ENCODE results near the gene THBS2. TPM values are rescaled to one million over a fixed set of nuclear protein-coding genes. Genes with fewer than 3 reads are reported as not detected.
"Not testable (repeated sequence)": the region's sequence is repeated elsewhere in the genome, so short reads cannot be mapped to it uniquely, and the experiment has no call there.

The THBS2 gene
- polyA plus RNA-seq, 1 donor = 10.7 TPM

GRCh38 chr6:169263836-169264608, 10.4 kb upstream of the THBS2 start:
- no peak for DNase-seq
- no peak overlapping the region for H3K27ac ChIP-seq (ENCODE audit: low read length)
- no CpG with 5 or more reads among the region's 21 CpGs for WGBS (ENCODE audit: insufficient coverage, low lambda C conversion rate)
- H3K4me3 ChIP-seq (ENCODE audit: low read length) = no peak overlapping the region
- H3K27me3 ChIP-seq (ENCODE audit: control insufficient read depth, insufficient read depth, low read length) = no peaks in the 10 kb centered on the region
- no peaks in the 10 kb centered on the region for H3K4me1 ChIP-seq (ENCODE audit: control insufficient read depth, insufficient read depth, low read length)
- H3K9me3 ChIP-seq (ENCODE audit: control insufficient read depth, low read depth, low read length) = no peaks in the 10 kb centered on the region
- H3K36me3 ChIP-seq (ENCODE audit: control insufficient read depth, insufficient read depth, low read length) = no peaks in the 10 kb centered on the region

- WGBS (ENCODE audit: insufficient coverage, low lambda C conversion rate) = no CpG with 5 or more reads among the region's 3 CpGs
- Histone ChIP-seq H3K27me3 (ENCODE audit: control insufficient read depth, insufficient read depth, low read length) (no peaks in the 10 kb centered on the region), H3K27ac (ENCODE audit: low read length) (no peak overlapping the region), H3K4me3 (ENCODE audit: low read length) (no peak overlapping the region), H3K9me3 (ENCODE audit: control insufficient read depth, low read depth, low read length) (no peaks in the 10 kb centered on the region), H3K36me3 (ENCODE audit: control insufficient read depth, insufficient read depth, low read length) (no peaks in the 10 kb centered on the region), H3K4me1 (ENCODE audit: control insufficient read depth, insufficient read depth, low read length) (no peaks in the 10 kb centered on the region)
- DNase-seq = no peak
Measured at GRCh38 chr6:169263374-169263773, 9.7 kb upstream of the THBS2 start.

- not testable (repeated sequence) for H3K36me3 ChIP-seq (ENCODE audit: control insufficient read depth, insufficient read depth, low read length); H3K9me3 ChIP-seq (ENCODE audit: control insufficient read depth, low read depth, low read length); DNase-seq; H3K27me3 ChIP-seq (ENCODE audit: control insufficient read depth, insufficient read depth, low read length); H3K4me1 ChIP-seq (ENCODE audit: control insufficient read depth, insufficient read depth, low read length); H3K4me3 ChIP-seq (ENCODE audit: low read length); H3K27ac ChIP-seq (ENCODE audit: low read length)
- WGBS (ENCODE audit: insufficient coverage, low lambda C conversion rate) = no CpG with 5 or more reads among the region's 14 CpGs
Measured at GRCh38 chr6:169262602-169263001, 9.0 kb upstream of the THBS2 start.

- DNase-seq = no peak
- WGBS (ENCODE audit: insufficient coverage, low lambda C conversion rate) = 100% methylated on average over 3 of the region's 8 CpGs
- Histone ChIP-seq H3K4me1 (ENCODE audit: control insufficient read depth, insufficient read depth, low read length) (peaks cover 19% of the 10 kb centered on the region), H3K36me3 (ENCODE audit: control insufficient read depth, insufficient read depth, low read length) (no peaks in the 10 kb centered on the region), H3K27me3 (ENCODE audit: control insufficient read depth, insufficient read depth, low read length) (peaks cover 50% of the 10 kb centered on the region), H3K27ac (ENCODE audit: low read length) (no peak overlapping the region), H3K4me3 (ENCODE audit: low read length) (no peak overlapping the region), H3K9me3 (ENCODE audit: control insufficient read depth, low read depth, low read length) (no peaks in the 10 kb centered on the region)
Measured at GRCh38 chr6:169256518-169256917, 2.9 kb upstream of the THBS2 start.

GRCh38 chr6:169256061-169256460, 2.4 kb upstream of the THBS2 start:
- H3K4me3 ChIP-seq (ENCODE audit: low read length) = no peak overlapping the region
- no peak for DNase-seq
- no CpG with 5 or more reads among the region's 8 CpGs for WGBS (ENCODE audit: insufficient coverage, low lambda C conversion rate)
- peaks cover 19% of the 10 kb centered on the region for H3K4me1 ChIP-seq (ENCODE audit: control insufficient read depth, insufficient read depth, low read length)
- peaks cover 54% of the 10 kb centered on the region for H3K27me3 ChIP-seq (ENCODE audit: control insufficient read depth, insufficient read depth, low read length)
- H3K9me3 ChIP-seq (ENCODE audit: control insufficient read depth, low read depth, low read length) = no peaks in the 10 kb centered on the region
- H3K27ac ChIP-seq (ENCODE audit: low read length) = no peak overlapping the region
- H3K36me3 ChIP-seq (ENCODE audit: control insufficient read depth, insufficient read depth, low read length) = no peaks in the 10 kb centered on the region

- no peak for DNase-seq
- peaks cover 19% of the 10 kb centered on the region for H3K4me1 ChIP-seq (ENCODE audit: control insufficient read depth, insufficient read depth, low read length)
- peaks cover 58% of the 10 kb centered on the region for H3K27me3 ChIP-seq (ENCODE audit: control insufficient read depth, insufficient read depth, low read length)
- 70% methylated on average over 4 of the region's 10 CpGs for WGBS (ENCODE audit: insufficient coverage, low lambda C conversion rate)
- no peak overlapping the region for H3K27ac ChIP-seq (ENCODE audit: low read length)
- no peaks in the 10 kb centered on the region for H3K36me3 ChIP-seq (ENCODE audit: control insufficient read depth, insufficient read depth, low read length)
- H3K4me3 ChIP-seq (ENCODE audit: low read length) = no peak overlapping the region
- H3K9me3 ChIP-seq (ENCODE audit: control insufficient read depth, low read depth, low read length) = no peaks in the 10 kb centered on the region
Measured at GRCh38 chr6:169255643-169256042, 2.0 kb upstream of the THBS2 start.

- peak in 1 of 2 donors; percentile 27 for DNase-seq
- Histone ChIP-seq H3K4me3 (ENCODE audit: low read length) (no peak overlapping the region), H3K27ac (ENCODE audit: low read length) (no peak overlapping the region), H3K4me1 (ENCODE audit: control insufficient read depth, insufficient read depth, low read length) (peaks cover 19% of the 10 kb centered on the region), H3K27me3 (ENCODE audit: control insufficient read depth, insufficient read depth, low read length) (peaks cover 61% of the 10 kb centered on the region), H3K36me3 (ENCODE audit: control insufficient read depth, insufficient read depth, low read length) (no peaks in the 10 kb centered on the region), H3K9me3 (ENCODE audit: control insufficient read depth, low read depth, low read length) (no peaks in the 10 kb centered on the region)
- WGBS (ENCODE audit: insufficient coverage, low lambda C conversion rate) = no CpG with 5 or more reads among the region's 19 CpGs
Measured at GRCh38 chr6:169254456-169255316, 1.0 kb upstream of the THBS2 start.

- peaks cover 19% of the 10 kb centered on the region for H3K4me1 ChIP-seq (ENCODE audit: control insufficient read depth, insufficient read depth, low read length)
- no peak overlapping the region for H3K27ac ChIP-seq (ENCODE audit: low read length)
- H3K4me3 ChIP-seq (ENCODE audit: low read length) = peak overlapping the region; percentile 35
- H3K9me3 ChIP-seq (ENCODE audit: control insufficient read depth, low read depth, low read length) = peaks cover 9% of the 10 kb centered on the region
- H3K27me3 ChIP-seq (ENCODE audit: control insufficient read depth, insufficient read depth, low read length) = peaks cover 61% of the 10 kb centered on the region
- 20% methylated on average over 1 of the region's 14 CpGs for WGBS (ENCODE audit: insufficient coverage, low lambda C conversion rate)
- peaks cover 1% of the 10 kb centered on the region for H3K36me3 ChIP-seq (ENCODE audit: control insufficient read depth, insufficient read depth, low read length)
- no peak for DNase-seq
Measured at GRCh38 chr6:169252505-169253189, 999 bp downstream of the THBS2 start.

GRCh38 chr6:169251822-169252504, 1.7 kb downstream of the THBS2 start:
- no CpG with 5 or more reads among the region's 20 CpGs for WGBS (ENCODE audit: insufficient coverage, low lambda C conversion rate)
- peaks cover 19% of the 10 kb centered on the region for H3K4me1 ChIP-seq (ENCODE audit: control insufficient read depth, insufficient read depth, low read length)
- H3K36me3 ChIP-seq (ENCODE audit: control insufficient read depth, insufficient read depth, low read length) = peaks cover 4% of the 10 kb centered on the region
- peaks cover 61% of the 10 kb centered on the region for H3K27me3 ChIP-seq (ENCODE audit: control insufficient read depth, insufficient read depth, low read length)
- H3K9me3 ChIP-seq (ENCODE audit: control insufficient read depth, low read depth, low read length) = peaks cover 9% of the 10 kb centered on the region
- H3K4me3 ChIP-seq (ENCODE audit: low read length) = peak overlapping the region; percentile 35
- H3K27ac ChIP-seq (ENCODE audit: low read length) = no peak overlapping the region
- DNase-seq = no peak

- Histone ChIP-seq H3K27me3 (ENCODE audit: control insufficient read depth, insufficient read depth, low read length) (peaks cover 57% of the 10 kb centered on the region), H3K27ac (ENCODE audit: low read length) (no peak overlapping the region), H3K4me1 (ENCODE audit: control insufficient read depth, insufficient read depth, low read length) (peaks cover 19% of the 10 kb centered on the region), H3K36me3 (ENCODE audit: control insufficient read depth, insufficient read depth, low read length) (peaks cover 4% of the 10 kb centered on the region), H3K9me3 (ENCODE audit: control insufficient read depth, low read depth, low read length) (peaks cover 9% of the 10 kb centered on the region), H3K4me3 (ENCODE audit: low read length) (peak overlapping the region; percentile 35)
- no CpG with 5 or more reads among the region's 6 CpGs for WGBS (ENCODE audit: insufficient coverage, low lambda C conversion rate)
- no peak for DNase-seq
Measured at GRCh38 chr6:169251371-169251802, 2.3 kb downstream of the THBS2 start.
